Activated CD4-positive, alpha-beta T cell treated with anti-CD3 and anti-CD28 coated beads for 4 hours (primary cell): Measurements from ENCODE around the gene YWHAH.

Source experiments
- DNase-seq, 2 donors: peaks; one replicate each; pipeline ENCODE4 v3.0.0-alpha.2; 2020

The YWHAH gene

DNA sequence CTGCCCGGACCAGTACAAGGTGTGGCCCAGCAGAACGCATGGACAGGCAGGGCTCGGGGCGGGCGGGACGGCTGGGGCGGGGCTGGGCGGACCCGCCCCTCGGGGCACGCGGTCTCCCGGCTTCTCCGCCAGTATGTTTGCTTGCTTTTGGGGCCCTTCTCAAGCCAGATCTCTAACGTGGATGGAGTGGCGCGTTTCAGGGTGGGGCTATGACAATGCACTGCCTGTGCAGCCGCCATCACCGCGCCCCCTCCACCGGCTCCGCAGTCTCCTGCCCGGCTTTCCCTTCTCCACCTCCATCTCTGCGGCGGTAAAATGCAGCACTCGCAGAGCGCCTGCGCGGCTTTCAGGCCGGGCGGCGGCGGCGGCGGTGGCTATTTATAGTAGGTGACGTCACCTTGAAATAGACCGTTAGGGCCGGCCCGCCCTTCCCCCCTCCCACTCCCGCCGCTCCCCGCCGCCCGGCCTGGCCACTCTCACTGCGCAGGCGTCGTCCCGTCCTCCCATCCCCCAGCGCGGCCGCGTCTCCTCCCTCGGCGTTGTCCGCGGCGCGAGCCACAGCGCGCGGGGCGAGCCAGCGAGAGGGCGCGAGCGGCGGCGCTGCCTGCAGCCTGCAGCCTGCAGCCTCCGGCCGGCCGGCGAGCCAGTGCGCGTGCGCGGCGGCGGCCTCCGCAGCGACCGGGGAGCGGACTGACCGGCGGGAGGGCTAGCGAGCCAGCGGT lies at the start of gene YWHAH:
Gene YWHAH, plus strand, starts transcription at position 558 of the 722 bp plus-strand sequence. CDS start 199 bp downstream, outside the sequence.
- peak; percentile 83 to 88 for DNase-seq

DNA sequence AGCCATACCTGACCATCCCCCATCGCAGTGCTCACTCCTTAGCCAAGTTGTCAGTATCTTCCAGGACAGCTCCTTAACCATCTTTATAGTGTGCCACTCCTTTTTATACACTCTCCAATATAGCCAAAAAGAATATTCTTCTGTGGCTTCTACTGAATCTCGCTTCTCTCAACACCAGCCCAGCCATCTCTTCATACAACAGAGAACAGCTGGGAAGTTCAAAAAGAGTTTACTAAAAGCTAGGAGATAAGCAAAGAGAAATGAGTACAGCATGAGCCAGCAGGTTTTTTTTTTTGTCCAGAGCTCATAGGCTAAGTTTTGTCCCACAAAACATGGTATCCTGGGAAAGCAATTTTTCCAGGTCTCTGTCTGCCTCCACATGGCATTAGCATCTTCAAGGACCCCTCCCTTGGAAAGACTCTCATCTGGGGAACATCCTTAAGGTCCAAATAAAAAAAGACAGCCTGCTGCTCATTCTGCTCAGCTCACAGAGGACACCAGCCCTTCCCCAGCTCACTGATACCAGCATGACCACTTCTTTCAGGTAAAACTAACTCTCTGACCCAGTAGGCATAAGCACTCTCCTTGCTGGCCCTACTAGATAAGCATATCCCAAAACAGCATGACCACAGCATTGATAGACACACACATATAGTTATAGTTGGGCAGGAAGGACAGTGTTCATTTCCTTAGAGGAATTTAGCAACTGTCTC lies 48.8 kb upstream of the YWHAH start:
- no peak for DNase-seq

DNA sequence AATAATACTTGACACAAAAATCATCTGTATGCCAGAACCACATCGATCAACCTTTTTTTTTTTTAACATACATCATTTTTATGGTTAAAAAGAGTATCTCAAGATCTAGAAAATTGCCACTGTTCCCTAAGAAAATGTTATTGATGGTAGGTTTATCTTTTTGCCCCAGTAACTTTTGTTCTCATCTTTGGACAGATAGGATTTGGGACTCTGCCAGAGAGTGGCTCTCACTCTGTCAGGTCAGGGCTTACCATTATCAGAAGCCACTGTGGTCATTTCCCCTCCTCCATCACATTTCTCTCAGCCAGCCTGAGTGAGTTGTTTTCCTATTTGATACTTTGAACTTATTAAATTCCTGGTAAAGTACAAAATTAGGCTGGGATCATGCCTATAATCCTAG lies 47.9 kb upstream of the YWHAH start:
- no peak for DNase-seq

DNA sequence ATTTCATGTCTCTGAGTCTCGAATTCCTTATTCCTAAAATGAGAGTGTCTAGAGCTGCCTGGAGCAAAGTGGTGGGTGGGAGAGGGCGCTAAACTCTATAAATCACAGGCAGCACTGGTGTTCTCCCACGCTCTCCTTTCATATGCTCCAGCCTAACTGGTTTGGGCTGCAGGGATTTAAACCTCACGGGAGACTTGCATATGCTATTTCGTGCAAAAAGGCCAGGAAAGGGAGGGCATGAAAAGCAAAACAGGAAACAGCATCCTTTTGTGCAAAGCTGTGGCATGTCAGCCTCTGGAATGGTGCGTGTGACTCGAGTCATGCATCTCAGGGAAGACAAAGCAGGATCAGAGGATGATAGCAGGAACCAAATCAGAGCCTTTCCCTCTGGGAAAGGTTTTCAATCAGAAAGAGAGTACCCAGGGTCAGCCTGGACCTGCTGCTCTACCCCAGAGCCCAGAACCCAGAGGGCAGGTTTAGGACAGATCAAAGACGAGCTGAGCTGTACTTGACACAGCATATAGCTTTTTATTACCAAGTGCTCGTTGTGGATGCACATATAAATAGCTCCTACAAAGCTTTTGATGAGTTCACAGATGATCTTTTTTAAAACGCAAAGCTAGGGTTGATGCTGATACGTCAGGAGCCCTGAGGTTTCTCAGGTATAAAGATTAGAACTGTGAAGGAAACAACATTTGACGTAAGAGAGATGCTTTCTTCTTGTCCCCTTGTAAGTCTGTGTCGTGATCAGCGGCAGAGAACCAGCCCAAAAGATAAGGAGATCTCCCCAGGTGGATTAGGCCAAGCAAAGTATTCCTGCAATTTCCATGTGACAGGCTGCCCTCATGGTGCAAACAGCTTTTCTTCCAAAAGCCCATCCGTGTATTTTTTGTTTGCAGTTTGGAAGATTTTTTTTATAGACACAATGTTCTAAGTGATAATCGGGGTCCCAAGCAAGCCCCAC lies 46.2 kb upstream of the YWHAH start:
- DNase-seq = no peak

DNA sequence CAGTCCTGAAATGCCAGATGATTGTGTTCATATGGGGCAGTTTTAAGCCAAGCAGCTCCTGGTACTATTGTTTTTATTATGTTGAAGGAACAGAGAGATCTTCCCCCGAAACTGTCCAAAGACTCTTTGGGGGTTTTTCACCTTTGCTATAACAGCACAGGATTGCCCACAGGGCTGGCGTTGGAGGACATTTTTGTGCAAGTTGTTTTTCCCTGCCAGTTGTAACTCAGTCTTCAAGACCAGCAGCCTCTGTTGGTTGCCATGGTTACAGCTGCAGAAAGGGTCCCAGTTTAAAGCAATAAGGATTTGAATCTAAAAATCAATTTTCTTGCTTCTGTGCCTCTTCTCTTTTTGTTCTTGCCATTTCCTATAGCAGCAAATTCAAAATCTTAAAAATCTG lies 45.4 kb upstream of the YWHAH start:
- DNase-seq = no peak

DNA sequence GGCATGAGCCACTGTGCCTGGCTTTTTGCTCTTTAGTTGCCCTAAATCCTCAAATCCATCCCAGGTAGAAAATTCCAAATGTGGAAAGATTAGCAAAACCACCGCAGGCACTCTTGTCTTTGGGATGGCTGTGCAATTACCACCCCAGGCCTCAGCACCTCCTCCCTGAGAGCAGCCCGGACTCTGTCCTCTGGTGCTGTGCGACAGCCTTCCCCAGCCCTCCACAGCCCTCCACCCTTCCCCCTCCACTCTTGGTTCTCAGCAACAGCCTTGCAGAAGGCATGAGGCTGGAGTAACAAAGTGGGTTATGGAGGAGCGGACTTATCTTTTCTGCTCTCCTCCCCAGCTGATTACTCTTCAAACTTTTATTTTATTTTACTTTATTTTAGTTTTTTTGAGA lies 44.7 kb upstream of the YWHAH start:
- no peak for DNase-seq

DNA sequence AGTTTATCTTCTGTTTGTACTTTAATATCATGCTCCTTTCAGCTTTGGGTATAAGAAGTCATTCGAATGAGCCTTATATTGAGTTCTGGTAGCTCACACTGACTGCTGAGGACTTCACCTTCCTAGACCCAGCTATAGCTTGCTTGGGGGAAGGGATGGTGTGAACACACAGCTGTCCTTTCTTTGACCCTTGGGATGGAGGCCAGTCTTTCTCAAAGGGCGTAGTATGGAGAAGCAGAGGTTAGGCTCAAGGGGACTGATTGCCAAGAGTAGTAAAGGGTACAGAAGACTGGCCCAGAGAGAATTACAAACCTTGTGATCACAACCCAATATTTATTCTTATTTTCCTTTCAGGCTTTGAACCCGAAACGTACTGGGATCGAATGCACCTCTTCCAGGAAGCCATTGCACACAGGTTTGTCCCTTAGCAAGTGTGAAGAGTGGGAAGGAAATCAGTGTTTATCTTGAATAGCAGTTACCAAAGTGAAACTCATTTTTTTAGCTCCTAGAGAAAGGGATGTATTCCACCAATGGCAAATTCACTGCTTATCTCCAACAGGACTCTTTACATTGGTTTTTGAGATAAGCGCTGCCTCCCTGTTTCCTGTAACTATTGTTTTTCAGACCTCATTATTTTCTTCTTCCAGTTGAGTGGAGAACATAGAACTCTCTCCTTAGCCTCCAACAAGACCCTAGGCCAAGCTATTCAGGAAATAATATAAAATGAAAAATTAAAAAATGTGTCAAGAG lies 42.8 kb upstream of the YWHAH start:
- no peak for DNase-seq

DNA sequence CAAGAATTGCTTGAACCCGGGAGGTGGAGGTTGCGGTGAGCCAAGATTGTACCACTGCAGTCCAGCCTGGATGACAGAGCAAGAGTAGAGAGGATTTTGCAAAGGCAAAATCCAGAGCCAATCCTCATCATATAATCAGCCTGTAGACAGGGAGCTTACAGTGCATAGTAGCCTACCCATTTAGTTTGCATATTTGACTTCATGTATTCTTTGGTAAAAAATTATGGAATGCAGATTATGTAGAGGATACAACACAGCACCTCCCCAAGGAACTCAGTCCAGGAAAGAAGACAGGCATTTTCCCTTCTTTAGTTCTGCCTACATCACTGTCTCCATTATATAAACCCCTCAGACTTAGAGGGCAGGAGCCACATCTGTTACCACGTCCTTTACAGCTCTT lies 39.7 kb upstream of the YWHAH start:
- no peak for DNase-seq

DNA sequence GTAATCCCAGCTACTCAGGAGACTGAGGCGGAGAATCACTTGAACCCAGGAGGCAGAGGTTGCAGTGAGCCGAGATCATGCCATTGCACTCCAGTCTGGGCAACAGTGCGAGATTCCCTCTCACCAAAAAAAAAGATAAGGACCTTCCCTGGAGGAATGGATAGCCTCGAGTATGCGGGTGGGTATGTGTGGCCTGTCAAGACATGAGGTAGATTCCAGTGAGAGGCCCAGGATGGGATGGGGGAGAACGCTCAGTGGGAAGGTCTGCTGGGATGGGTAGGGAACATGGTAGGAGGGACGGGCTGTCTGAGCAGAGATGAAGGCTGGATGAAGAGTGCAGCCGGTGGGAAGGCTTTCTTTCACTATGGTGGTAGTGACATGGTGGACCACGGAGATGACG lies 39.0 kb upstream of the YWHAH start:
- DNase-seq = no peak

DNA sequence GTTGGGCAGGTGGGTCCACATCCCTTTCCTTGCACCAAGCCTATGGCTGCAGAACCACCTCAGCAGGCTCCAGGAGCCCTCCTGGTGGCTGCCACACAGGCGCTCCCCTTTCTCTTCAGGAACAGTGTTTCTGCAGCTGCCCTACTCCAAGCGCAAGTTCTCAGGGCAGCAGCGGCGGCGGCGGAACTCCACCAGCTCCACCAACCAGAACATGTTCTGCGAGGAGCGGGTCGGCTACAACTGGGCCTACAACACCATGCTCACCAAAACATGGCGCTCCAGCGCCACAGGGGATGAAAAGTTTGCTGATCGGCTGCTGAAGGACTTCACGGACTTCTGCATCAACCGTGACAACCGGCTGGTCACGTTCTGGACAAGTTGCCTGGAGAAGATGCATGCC lies 38.2 kb upstream of the YWHAH start:
- no peak for DNase-seq

DNA sequence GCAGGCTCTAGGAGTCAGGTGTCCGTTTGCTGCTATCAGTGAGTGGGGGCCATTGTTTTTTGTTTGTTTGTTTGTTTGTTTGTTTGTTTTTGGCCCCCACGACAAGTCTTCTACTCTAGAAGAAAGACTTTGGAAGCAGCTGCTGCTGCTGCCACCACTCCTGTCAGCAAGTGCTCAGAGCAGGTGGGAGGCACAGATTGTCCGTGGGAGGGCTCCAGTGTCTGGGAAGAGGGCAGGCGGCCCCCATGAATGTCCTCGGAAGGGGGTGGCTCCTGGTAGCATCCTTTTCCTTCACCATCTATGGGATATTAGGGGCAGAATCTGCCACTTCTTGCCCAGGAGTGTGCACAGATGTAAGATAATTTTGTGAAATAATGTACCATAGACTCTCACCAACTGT lies 37.8 kb upstream of the YWHAH start:
- DNase-seq = no peak

DNA sequence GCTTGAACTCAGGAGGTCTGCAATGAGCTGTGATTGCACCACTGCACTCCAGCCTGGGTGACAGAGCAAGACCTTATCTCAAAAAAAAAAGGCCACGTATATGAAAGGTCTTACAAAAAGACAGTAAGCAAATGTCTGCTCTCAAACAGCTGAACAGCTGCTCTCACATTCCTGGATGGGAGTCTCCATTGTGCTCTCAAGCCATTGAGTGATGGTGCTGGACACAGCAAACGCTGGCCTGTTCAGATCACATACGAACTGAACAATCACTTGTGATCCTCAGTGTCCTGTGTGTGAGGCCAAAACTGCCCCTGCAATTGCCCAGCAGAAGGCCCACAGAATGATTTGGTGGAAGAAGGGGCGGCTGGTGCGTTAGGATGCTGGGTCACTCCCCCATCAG lies 34.4 kb upstream of the YWHAH start:
- no peak for DNase-seq

DNA sequence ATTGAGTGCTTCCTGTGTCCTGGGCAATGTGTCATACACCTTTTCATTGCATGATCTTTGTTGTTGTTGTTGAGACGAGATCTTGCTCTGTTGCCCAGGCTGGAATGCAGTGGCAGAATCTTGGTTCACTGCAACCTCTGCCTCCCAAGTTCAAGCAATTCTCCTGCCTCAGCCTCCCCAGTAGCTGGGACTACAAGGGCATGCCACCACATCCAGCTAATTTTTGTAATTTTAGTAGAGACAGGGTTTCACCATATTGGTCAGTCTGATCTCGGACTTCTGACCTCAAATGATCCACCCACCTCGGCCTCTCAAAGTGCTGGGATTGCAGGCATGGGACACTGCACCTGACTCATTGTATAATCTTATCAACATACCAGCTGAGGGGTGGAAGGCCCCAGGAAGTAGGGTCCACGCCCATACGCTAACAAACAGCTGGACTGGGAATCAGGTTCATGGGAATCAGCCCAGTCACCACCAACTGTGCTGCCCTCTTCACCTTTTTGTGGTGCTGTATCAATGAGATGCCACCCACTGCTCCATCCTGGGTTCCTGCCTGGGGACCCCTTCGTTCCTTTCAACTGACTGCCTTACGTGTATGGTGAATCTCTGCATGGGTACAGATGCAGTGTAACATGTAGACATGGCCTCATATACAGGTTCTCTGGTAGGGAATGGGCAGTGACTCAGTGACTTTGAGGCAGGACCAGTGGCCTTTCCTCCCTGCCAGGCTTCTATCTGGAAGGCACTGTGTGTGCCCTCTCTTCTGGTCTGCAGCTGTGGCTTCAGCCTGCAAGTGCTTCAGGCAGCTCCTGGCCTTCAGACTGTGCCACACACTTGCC lies 32.5 kb upstream of the YWHAH start:
- no peak for DNase-seq

DNA sequence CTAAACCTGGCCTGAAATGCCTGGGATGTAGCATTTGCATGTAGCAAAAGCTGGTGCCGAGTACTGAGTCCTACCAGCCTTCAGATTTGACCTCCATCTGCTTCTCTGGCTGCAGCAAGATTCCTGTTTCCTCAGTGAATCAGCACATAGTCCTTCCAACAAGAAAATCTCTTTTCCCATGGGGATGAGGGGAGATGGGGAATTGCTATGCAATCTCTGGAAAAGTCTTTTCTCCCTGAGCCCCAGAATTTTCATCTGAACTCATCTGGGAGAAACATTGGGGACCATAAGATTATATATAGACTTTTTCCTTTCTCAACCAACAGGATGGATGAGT lies 32.0 kb upstream of the YWHAH start:
- no peak for DNase-seq

DNA sequence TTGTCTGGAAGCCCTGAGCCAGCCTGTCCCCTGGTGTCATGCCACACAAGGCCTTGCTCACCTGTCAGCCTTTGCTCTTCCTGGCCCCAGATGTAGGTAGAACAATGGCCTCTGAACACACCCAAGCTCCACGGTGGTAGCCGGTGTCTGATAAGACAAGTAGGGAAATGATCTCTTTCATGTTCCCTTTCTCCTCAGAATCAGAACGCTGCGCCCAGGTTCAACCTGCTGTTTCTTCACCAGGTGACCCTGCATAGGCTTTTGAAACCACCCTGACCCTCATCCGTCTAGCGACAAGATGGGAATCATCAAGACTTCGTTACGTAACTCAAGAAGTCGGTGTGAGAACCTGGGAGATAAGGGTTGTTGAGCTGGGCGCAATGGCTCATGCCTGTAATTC lies 28.7 kb upstream of the YWHAH start:
- DNase-seq = no peak

DNA sequence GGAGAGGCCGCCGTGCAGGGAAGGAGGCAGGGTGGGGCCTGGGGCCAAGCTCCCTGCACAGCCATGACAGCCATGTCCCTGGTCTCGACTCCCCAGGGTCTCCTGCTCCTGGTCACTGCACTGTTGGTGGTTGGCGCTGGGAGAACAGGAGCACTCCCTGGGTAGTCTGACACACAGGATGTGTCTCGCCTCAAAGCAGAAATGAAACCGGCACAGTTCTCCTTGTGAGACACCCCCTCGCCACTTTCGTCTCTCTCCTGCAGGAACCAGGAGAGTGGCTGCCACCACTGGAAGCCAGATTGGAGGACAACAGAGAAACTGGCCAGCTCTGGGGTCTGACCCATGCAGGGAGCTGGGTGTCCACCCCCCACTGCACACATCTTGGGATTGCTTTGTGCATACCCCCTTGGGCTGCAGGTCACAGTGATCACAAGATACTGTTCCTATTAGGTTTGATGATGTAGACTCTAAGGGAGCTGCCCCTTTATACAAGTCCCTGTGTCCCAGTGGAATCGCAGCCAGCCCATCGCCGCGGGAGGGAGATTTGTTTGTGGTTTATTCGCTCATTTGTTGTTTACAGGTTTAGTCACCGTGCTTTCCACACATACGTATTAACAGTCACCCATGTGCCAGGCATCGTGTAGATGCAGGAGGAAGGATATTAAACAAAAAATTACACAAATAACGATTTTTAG lies 27.0 kb upstream of the YWHAH start:
- DNase-seq = no peak

DNA sequence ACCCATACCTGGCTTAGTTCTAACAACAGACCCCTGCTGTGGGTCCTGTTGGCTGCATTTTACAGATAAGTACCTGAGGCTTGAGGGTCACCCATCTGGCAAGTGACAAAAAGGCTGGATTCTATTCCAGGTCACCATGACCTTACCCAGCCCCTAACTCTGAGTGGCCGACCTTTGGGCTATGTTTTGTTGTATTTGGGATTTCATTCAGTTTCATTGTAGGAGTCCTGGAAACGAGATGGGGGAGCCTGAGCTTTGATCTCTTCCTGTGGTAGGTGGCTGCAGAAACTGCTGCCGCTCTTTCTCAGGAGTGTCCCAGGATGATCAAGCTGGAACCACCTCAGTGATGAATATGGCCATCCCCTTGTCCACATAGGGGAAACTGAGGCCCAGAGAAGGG lies 24.6 kb upstream of the YWHAH start:
- DNase-seq = no peak

DNA sequence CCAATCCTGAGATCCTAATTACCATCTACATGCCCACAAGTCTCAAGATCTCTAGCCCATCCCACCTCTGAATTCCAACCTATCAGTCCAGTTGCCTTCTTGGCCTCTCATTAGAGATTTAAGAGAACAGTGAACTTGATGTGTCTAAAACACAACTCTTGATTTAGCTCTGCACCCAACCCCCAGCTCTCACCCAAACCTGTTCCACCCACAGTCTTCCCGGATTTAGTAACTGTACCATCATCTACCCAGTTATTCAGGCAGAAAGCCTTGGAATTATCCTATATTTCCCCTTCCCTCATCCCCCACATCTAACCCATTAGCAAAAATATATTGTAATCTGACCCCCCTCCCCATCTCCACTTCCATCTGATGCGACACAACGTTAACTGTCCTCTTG lies 24.0 kb upstream of the YWHAH start:
- no peak for DNase-seq

DNA sequence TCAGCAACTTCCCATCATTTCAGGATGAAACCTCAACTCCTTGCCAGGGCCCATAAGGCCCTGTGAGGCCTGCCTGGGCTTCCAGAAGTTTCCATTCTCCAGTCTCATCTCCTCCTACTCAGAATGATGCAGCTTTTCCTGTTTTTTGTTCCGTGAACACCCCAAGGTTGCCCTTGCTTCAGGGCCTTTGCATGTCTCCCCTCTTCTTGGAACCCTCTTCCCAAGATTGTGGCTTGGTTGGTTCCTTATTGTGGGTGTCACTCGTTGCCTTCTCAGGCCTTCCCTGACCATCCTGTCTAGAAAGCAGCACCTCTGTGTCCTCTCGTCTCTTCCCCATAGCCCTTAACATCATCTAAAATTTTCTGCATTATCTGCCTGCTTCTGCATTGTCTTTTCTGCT lies 23.2 kb upstream of the YWHAH start:
- DNase-seq = no peak

DNA sequence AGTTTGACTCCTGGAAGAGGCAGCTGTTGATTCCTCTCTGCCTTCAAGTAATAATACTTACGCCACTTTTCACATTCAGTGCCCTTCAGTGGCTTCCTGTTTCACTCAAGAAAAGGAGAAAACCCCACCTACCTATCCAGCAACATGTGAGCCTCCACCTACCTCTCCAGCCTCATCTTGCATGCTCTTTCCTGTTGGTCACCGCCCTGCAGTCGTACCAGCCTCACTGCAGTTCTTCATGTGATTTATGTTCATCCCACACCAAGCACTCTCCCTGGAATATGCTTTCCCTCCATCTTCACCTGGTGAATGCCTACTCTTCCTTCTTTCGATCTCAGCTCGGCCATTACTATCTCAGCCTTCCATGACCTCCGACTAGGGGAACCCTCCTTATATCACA lies 21.8 kb upstream of the YWHAH start:
- no peak for DNase-seq

DNA sequence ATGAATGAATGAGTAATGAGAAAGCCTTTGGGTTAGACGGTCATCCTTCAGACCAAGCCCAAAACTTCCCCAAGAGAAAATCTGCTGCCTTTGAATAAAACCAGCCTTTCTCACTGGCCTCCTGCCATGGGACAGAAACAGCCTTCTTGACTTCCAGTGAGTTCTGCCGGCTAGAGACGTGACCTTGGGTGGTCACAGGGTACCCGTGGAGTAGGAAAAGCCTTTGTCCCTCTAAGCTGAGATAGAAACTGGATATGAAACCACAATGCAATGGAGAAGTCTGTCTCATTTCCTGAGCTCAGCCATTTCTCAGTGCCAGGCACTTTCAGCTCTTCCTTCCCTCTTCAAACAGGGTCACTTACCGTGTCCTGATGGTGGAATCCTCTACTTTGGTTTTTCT lies 21.2 kb upstream of the YWHAH start:
- no peak for DNase-seq
